HFFc6 (cell line): ENCODE results near the gene YWHAQ. TPM values are rescaled to one million over a fixed set of nuclear protein-coding genes. Genes with fewer than 3 reads are reported as not detected.

ENCODE experiments used
- DNase-seq: peaks from one replicate; pipeline ENCODE4 v3.0.0-alpha.2; 2018
- H3K27ac Mint-ChIP-seq: 2 replicates; pipeline ENCODE4 v1.8.0; 2020; ENCODE audit warnings: mild to moderate bottlenecking, mixed read lengths
- H3K27me3 Mint-ChIP-seq: 2 replicates; pipeline ENCODE4 v1.8.0; 2021; ENCODE audit warnings: mild to moderate bottlenecking, moderate library complexity, mixed read lengths; ENCODE audit not compliant: insufficient read depth
- H3K36me3 Mint-ChIP-seq: 2 replicates; pipeline ENCODE4 v1.8.0; 2021; ENCODE audit warnings: low read depth, mixed read lengths
- H3K4me1 Mint-ChIP-seq: 2 replicates; pipeline ENCODE4 v1.8.0; 2020; ENCODE audit warnings: low read depth, mixed read lengths
- H3K4me3 Mint-ChIP-seq: 2 replicates; pipeline ENCODE4 v1.8.0; 2020; ENCODE audit warnings: mild to moderate bottlenecking, moderate library complexity, mixed read lengths
- H3K9me3 Mint-ChIP-seq: 2 replicates; pipeline ENCODE4 v1.8.0; 2020; ENCODE audit warnings: mild to moderate bottlenecking, mixed read lengths
- total RNA-seq, 6 experiments: library from RNA; stranded (reverse); fragmentation: NEBNext Ultra II Directional; extraction: Animal tissue kit (Norgen Biotek cat#: 25700); gene quantifications; 2 replicates in 1 of 6; 3 replicates in 5 of 6; pipeline ENCODE4 v1.2.3, GENCODE V29; 2021
- TF ChIP-seq, protein P1 (sequence below): fragments of 200-600 bp; sonication (generic); IDR thresholded peaks from 2 replicates; pipeline ENCODE4 v1.5.0; 2021; ENCODE audit warnings: antibody characterized with exemption, mild to moderate bottlenecking

The YWHAQ gene
- total RNA-seq, 6 experiments from 2014 or later: 461 to 607 (median 548) TPM

DNA sequence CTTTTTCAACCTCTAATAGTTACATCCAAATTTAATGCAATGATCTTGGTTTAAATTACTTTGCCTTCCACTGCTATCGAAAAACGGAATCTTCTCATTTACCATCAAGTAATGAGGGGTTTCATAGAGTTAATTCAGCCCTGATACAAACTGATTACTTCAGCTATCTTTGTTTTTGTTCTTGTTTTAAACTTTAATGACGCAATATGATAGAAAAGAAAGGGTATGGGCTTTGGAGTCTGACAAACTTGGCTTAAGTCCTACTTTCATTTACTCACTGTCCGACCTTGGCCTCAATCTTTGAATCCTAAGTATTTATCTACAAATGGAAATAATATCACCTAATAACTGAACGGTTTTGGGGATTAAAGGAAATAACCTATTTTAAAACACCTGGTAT lies 91.3 kb downstream of the YWHAQ start:
- H3K36me3 Mint-ChIP-seq: peaks cover 5% of the 10 kb centered on the region
- H3K4me1 Mint-ChIP-seq: peaks cover 42% of the 10 kb centered on the region
- no peak for DNase-seq
- no peaks in the 10 kb centered on the region for H3K9me3 Mint-ChIP-seq
- no peak overlapping the region; the same call in 1 of the 2 replicates for H3K4me3 Mint-ChIP-seq
- H3K27me3 Mint-ChIP-seq: no peaks in the 10 kb centered on the region
- TF ChIP-seq, protein P1, sequence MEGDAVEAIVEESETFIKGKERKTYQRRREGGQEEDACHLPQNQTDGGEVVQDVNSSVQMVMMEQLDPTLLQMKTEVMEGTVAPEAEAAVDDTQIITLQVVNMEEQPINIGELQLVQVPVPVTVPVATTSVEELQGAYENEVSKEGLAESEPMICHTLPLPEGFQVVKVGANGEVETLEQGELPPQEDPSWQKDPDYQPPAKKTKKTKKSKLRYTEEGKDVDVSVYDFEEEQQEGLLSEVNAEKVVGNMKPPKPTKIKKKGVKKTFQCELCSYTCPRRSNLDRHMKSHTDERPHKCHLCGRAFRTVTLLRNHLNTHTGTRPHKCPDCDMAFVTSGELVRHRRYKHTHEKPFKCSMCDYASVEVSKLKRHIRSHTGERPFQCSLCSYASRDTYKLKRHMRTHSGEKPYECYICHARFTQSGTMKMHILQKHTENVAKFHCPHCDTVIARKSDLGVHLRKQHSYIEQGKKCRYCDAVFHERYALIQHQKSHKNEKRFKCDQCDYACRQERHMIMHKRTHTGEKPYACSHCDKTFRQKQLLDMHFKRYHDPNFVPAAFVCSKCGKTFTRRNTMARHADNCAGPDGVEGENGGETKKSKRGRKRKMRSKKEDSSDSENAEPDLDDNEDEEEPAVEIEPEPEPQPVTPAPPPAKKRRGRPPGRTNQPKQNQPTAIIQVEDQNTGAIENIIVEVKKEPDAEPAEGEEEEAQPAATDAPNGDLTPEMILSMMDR: no peak
- H3K27ac Mint-ChIP-seq: peak overlapping the region; percentile 65

DNA sequence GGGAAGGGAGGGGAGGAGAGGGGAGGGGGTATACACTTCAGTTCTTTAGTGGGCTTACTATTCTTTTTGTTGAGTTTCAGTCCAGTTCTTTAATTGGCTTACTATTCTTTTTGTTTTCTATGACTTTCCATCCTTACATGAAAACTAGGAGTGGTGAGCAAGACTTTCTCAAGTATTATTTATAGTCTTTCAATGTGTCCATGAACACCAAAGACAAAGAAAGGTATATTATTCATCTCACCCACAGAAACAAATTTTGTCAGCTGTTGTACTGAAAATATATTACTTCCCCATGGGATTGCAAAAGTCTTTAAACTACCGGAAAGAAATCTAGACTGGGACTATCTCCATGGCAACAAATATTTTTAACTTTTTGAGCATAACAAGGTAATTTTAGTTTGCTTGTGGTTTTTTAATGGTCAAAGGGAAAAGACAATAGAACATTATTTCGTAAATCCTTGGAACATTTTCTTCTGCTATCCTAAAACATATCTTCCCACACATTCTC lies 92.7 kb downstream of the YWHAQ start:
- H3K27me3 Mint-ChIP-seq: no peaks in the 10 kb centered on the region
- no peak overlapping the region for H3K4me3 Mint-ChIP-seq
- H3K27ac Mint-ChIP-seq: peak overlapping the region; percentile 83
- peak; percentile 82 for DNase-seq
- TF ChIP-seq, protein P1: no peak
- H3K9me3 Mint-ChIP-seq: no peaks in the 10 kb centered on the region
- H3K4me1 Mint-ChIP-seq: peaks cover 37% of the 10 kb centered on the region
- H3K36me3 Mint-ChIP-seq: peaks cover 11% of the 10 kb centered on the region

DNA sequence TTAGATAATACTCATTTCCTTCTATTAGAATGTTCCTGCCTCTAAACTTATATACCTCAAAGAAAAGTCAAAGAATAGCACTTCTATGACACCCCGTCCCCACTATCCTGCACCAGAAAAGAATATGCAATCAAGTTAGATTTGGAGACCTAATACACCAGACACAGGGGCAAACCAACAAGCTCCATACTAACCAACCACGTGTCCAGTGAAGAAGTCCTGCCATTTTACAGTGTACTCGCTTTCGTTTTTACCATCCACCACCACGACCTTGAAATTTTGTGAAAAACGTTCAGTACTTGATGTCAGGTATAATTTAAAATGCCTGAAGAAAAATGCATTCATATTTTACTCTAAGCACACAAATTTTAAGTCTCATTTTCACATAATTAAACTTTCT lies 94.3 kb downstream of the YWHAQ start:
- H3K4me1 Mint-ChIP-seq: peaks cover 37% of the 10 kb centered on the region
- H3K9me3 Mint-ChIP-seq: no peaks in the 10 kb centered on the region
- no peak for DNase-seq
- H3K27ac Mint-ChIP-seq: no peak overlapping the region; the same call in 1 of the 2 replicates
- no peak overlapping the region for H3K4me3 Mint-ChIP-seq
- TF ChIP-seq, protein P1: no peak
- H3K27me3 Mint-ChIP-seq: no peaks in the 10 kb centered on the region
- H3K36me3 Mint-ChIP-seq: peaks cover 11% of the 10 kb centered on the region

DNA sequence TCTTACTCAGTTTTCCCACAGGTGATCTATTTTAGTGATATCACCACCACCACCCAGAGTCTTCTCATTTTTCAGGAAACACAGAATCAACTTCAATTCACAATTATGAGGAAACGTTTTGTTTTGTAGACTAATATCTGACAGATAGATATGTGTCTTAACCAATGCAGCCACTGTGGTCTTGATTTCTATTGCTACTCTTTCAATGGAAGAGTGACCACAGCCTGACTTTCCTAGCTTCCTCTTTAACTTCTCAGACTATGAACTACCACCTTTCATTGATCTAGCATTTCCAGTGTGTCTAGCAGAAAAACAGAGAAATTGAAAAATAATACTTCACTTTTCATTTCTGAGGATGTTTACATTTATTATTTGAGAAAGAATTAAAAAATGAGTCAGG lies 95.6 kb downstream of the YWHAQ start:
- DNase-seq: no peak
- Mint-ChIP-seq H3K4me1 (peaks cover 39% of the 10 kb centered on the region), H3K9me3 (no peaks in the 10 kb centered on the region), H3K27ac (no peak overlapping the region), H3K36me3 (peaks cover 11% of the 10 kb centered on the region), H3K4me3 (no peak overlapping the region), H3K27me3 (no peaks in the 10 kb centered on the region)
- TF ChIP-seq, protein P1: no peak

Other genes starting within 250 kb of the YWHAQ start
- gene ITGB1BP1, start 207.5 kb downstream of the YWHAQ start, total RNA-seq: 100 to 1,000 TPM; 205 to 238 (median 225) TPM
- 10 to 100 TPM; 40.6 to 49.8 (median 44.5) TPM for gene CPSF3, start 207.3 kb downstream of the YWHAQ start, total RNA-seq
- gene IAH1, start 156.4 kb downstream of the YWHAQ start, total RNA-seq: 10 to 100 TPM; 65.5 to 79.0 (median 71.0) TPM
- gene ADAM17, start 75.2 kb downstream of the YWHAQ start, total RNA-seq: 10 to 100 TPM; 16.0 to 20.0 (median 19.4) TPM
- 10 to 100 TPM; 17.3 to 24.0 (median 22.3) TPM for gene TAF1B, start 212.5 kb upstream of the YWHAQ start, total RNA-seq